Measurements from ENCODE around the gene KCNMA1.
"Not testable (repeated sequence)": the region's sequence is repeated elsewhere in the genome, so short reads cannot be mapped to it uniquely, and the experiment has no call there.

The KCNMA1 gene

DNA sequence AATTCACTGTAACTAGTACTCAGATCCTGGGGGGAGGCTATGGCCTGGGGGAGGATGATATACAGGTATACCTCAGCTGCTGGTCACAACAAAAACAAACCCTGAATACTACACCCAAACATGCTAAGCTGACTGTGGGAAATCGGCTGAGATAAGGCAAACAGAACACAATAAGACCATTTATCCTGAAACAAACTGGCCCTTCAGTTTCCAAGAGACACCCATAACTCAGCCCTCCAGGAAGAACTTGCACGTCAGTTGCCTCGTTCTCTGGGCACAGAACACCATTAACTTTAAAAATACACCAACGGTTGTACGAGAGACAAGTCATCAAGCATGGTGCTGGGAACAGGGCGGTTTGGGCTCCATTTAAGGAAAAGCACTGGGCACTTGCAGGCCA, 24.1 kb upstream of the KCNMA1 start:
- DNase-seq (ENCODE audit: low read depth) = no peak

DNA sequence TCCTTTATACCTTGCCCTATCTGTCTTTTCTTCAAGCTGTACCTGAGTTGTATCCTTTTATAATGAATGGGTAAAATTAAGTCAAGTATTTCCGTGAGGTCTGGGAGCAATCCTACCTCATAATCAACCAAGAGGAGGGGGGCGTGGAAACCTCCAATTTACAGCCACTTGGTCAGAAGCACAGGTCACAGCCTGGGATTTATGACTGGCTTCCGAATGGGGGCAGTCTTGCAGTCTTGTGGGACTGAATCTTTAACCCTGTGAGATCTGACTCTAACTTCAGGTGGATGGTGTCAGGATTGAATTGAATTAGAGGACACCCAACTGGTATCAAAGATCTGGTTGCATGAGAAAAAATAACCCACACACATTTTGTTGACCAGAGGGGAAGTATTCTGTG, 23.5 kb upstream of the KCNMA1 start:
- no peak for DNase-seq (ENCODE audit: low read depth)

DNA sequence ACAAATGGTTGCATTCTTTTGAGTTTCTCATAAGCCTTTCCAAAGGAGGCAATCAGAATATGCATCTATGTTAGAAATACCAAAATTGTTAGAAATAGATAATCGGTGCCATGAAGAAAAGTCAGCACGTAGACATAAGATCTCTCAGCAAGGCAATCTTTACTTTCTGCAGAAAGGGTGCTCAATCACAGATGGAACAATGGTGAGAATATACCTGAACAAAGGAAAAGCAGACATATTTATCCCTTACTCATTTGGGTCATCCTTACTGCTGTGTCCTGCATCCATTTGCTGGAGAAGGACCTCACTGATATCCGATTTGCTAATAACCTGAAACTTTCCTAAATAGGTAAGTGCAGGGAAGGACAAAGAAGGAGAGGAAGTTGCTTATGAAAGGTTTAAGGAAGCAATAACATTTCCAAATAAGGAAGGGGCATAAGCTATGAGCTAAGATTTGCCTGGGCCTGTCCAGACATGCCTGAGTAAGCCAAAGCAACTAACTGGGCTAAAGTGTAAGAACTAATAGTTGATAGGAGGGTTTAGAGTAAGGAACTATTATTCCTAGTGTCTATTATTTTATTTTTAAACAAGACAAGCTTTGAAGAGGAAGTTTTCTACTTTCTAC, 21.6 kb upstream of the KCNMA1 start:
- DNase-seq (ENCODE audit: low read depth) = not testable (repeated sequence)

DNA sequence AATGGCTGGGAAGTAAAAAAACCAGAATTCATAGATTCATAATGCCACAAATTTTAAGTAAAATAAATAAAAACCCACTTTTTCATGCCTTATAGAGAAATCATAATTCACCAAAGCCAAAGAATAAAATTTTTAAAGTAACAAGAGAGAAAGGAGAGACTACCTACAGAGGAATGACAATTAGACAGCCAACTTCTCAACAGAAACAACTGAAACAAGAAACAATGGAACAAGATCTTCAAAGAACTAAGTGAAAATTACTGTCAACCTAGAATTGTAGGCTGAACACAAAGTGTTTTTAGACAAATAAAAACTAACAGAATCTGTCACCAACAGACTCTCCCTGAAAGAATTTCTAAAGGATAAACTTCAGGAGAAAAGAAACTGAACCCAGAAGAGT, 15.6 kb upstream of the KCNMA1 start:
- DNase-seq (ENCODE audit: low read depth) = no peak

DNA sequence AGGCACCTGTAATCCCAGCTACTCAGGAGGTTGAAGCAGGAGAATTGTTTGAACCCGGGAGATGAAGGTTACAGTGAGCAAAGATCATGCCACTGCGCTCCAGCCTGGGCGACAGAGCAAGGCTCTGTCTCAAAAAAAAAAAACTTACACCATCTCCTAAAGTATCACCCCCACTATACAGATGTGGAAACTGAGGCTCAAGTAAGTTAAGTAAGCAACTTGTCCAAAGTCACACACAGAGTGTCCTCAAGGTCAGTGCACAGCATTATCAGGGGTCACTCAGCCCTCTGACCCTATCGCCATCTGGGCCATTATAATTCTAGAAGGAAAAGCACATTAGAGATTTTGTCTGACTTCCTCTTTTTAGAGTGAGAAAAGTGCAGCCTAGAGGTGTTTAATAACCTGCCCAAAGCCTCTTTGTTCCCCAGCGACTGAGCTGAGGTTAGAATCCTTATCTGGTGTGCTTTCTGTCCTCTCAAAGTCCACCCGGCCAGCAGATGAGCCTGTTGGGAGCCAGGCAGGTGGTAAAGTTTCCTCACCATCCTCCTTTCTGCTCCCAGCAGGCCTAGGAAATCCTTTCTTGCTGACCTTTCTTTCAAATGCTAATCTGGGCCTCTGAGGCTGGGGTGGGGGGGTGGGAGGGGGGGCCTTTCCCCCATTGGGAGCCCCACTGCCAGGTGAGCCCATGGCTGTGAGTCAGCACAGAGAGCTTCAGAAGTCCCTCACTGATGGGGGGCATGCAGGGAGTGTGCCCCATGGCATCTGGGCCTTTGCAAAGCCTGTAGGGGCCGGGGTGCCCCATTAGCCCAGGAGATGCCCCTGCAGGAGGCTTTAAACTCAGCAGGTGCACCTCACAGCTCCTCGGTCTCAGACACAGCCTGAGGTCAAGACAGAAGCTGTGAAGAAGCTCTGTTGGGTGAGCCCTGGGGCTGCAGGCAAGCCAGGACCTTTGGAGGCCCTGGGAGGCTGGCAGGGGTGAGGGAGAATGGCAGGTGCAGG, 12.0 kb upstream of the KCNMA1 start:
- no peak for DNase-seq (ENCODE audit: low read depth)

DNA sequence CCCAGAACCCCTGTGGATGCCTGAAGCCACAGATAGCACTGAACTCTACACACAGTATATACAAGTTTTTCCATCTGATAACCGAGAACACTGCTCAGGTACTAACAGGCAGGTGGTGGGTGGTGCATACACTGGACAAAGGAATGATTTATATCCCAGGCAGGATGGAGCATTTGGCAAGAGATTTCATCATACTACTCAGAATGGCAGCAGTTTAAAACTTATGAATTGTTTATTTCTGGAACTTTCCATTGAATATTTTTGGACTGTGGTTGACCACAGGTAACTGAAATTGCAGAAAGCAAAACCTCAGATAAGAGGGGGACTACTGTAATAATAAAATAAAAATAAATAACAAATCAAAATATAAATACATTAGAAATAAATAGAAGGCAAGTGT, 10.9 kb upstream of the KCNMA1 start:
- DNase-seq (ENCODE audit: low read depth) = no peak

DNA sequence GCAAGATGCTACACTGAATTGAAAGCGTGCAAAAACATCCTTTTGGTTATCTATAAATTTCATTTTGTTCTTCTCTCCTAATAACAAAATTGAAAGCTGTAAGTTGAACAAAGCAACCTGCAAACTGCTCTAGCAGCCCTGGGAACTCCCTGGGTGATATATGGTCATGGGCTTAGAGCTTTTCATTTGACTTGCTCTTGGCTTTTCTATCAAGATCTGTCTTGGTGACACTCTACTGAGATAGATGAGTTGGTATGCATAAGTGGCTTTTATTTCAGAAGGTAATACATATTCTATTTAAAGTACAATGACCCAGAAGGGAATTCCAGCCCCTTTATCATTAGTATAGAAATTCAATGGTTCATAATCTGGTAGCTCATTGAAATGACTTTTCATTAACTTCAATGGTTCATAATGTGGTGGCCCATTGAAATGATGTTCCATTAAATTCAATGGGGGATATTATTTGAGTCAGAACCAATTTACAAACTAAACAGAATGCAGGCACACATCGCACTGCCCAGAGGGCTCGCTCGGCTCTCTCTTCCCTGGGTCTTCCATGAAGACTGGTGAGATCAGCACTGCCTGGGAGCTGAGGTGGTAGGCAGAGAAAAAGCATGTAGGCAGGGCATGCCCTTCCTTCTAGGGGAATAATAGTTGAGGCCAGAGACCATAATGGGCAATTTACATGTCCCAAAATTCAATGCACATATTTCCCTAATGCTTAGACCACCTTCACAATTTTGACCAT, 10.1 kb upstream of the KCNMA1 start:
- no peak for DNase-seq (ENCODE audit: low read depth)

DNA sequence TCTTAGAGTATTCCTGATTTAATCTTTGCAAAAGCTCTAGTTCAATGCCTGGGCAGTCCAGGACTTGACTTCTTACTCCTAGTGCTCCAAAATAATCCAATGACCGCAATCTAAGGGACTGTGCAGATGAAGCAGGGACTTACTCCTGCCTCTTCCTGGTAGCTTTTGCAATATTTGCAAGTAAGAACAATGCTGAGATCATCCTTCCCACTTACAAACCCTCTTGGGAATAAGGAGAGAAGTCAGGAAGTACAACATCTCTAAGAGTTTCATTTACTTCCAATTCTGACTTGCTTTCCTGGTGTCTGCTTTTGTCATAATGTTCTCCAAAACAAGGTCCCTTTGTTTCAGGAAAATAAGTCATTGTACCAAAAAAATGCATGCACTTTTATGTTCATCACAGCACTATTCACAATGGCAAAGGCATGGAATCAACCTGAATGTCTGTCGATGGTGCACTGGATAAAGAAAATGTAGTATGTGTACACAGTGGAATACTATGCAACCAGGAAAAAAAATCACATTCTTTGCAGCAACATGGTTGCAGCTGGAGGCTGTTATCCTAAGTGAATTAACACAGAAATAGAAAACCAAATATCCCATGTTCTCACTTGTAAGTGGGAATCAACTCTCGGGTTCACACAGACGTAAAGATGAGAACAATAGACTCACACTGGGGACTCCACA, 7.1 kb upstream of the KCNMA1 start:
- DNase-seq (ENCODE audit: low read depth) = no peak

DNA sequence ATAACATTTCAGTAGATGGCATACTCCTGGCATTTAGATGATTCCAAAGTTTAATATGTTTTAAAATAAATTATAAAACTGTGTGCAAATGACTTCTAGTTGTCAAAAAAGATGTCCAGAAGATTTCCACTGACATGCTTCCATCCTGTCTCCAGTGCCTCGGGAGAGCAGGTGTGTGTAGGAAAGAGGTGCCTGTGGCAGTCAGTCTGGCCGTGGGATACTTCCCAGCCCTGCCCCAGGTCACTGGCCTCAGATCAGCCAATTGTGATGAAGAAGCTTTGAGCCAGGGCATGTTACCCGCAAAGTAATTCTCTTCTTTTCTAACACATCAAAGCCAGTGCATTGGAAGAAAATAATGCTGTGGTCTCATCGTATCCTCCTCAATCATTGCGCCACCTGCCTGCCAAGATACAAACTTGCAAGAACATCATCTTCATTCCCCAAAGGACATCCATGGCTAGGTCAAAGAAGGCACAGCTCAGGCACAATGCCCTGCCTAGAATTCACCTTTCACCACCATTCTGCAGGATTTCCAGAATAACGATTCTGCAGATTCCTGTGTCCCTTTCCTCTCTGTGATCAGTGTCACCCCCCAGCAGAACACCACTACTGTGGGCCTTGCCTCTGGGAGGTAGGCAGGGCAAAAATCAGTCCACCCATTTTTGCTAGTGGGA, 6.3 kb upstream of the KCNMA1 start:
- DNase-seq (ENCODE audit: low read depth) = no peak

DNA sequence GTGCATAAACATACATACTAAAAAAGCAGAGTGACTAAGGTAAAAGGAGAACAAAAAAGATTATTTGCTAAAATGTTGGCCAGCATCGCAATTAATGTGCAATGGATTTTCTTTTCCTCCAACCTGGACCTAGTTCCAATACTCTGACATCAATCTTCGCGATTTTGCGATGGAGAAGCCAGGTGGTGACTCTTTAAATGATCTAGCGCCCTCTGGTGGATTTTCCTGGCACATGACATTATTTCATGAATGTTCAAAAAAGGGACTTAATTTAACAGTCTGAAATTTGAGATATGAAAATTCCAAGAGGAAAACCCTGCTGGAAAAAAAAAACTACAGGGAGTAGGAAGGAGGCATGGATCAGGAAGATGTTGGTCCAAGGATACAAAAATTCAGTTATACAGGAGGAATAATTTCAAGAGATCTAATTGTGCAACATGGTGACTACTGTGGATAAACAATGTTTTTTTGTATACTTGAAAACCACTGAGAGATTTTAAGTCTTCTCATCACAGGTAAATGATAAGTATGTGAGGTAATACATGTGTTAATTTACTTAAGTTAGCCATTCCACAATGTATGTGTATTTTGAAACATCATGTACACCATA, 4.3 kb upstream of the KCNMA1 start:
- no peak for DNase-seq (ENCODE audit: low read depth)

DNA sequence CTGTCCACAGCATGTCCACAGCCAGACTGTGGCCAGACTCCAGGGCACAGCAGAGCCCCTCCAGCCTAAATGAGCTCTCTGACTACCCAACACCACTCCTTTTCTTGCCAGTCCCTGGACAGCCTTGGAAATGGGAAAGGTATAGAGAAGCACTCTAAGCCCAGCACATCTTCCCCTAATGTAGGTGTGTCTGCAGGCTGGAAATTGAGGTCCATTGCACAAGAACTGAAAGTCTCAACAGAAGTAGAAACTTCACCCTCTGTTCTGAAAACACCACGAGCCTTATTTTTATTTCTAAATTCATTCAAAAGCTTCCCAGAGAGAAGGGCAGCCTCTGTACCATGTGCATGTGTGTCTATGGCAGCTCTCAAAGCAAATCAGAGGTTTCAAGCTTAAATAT, 3.7 kb upstream of the KCNMA1 start:
- no peak for DNase-seq (ENCODE audit: low read depth)

DNA sequence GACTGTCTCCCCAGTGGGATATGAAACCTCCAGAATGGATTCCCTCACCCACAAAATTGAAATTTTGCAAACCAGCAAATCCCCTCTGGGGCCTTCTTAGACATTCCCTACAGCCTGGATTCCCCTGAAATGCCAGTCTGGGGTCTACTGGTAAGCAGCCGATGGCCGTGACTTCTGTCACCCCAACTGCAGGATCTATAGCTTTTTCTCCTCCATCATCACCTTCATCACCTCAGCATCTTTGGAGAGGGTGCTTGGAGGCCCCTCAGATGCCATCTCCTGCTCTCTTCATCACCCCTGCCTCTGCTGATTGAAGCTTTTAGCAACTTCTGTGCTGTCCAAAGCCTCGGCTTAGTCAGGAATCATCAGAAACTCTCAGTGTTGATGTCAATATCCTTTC, 2.6 kb upstream of the KCNMA1 start:
- DNase-seq (ENCODE audit: low read depth) = no peak

DNA sequence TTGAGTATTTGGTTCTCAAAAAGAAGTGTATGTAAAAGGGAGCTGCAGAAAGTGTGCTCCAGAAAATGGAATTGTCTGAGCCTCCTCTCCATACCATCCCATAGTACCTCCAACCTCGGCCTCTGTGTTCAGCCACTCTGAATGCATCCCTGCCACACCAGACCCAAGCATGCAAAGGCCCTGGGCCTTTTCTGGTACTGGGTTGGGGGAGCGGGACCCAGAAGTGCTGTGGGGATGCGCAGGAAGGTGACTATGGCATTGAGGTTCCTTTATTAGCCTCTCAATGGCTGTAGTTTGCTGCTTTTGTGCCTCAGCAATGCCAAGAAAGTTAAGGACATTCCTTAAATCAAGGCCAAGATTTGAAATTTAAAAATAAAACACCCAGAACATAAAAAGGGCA, 2.1 kb upstream of the KCNMA1 start:
- no peak for DNase-seq (ENCODE audit: low read depth)

DNA sequence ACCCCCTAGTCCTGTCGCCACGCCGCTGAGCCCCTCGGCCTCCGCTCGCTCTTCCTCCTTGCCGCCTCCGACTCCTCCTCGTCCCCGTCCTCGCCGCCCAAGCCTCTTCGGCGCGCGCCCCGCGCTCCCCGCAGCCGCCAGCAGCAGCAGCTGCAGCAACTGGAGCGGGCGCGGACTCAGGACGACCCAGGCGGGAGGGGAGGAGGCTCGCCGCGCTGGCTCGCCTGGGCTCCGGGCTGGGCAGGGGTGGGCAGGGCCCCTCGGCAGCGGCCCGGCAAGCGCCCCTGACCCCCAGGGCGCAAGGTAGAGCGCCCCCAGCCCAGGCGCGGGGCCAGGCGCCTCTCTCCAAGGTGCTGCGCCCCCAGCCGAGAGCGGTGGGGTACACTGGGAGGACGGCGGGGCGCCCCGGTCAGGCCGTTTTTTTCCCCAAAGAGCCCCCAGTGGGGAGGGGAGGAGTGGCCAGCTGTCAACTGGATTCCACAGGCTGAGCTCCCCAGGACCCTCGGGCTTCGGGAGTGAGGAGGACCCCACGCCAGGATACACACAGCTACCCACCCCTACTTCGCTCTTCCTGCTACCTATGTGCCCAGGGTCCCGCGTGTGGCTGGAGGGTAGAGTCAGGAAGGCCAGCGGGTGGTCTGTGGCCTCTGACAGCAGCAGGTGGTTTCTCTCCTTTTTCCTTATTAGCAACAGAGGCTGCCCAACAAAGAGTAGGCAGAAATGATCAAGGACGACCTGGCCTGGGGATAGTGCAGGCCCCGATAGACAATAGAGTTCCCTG, 903 bp upstream of the KCNMA1 start:
- no peak for DNase-seq (ENCODE audit: low read depth)

DNA sequence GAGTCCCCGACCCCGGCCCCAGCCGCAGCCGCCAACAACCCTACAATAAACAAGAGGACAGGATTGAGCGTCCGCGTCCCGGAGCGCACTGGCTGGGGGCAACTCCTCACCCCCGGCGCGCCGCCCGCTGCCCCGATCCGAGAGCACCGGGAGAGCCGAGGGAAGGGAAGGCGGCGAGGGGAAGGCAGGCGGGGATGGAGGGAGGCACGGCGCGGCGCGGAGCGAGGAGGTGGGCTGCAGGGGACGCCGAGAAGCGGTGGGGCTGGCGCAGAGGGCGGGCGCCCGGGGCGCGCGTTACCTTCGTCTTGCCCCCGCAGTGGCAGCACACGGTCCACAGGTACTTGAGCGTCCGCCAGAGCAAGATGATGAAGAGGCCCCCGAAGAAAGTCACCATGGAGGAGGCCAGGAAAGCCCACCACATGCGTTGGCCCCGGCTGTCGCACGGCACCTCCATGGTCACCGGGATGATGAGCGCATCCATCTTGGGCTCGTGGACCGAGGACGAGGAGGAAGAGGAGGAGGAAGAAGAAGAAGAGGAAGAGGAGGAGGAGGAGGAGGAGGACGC, 559 bp downstream of the KCNMA1 start:
- no peak for DNase-seq (ENCODE audit: low read depth)

DNA sequence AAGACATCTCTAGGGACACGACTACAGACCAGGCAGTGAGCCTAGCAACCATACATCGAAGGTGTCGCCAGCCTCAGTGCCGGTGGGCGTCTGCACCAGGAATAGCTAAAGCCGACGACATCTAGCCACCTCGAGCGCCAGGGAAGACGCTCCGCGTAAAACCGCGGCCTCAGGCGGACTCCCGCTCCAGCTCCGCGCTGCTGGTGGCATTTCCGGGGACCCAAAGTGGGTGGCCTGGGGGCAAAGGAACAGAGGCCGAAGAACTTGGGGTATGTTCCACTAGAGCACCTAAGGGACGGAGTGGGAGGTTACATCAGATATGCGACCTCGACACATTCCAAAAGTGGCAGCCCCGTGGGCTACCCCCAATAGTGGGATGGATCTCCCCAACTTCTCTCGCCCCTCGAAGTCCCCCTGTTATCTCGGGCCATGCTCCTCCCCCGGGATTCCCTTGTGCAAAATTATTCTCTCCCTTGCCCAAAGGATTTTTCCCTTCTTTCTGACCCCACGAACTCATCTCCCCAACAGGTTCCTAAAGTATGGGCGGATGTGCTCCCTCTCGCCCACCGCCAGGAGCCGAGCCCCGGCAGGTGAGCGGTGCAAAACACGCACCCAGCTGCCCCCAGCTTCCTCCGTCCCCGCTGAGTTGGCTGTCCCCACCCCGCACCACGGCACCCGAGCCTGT, 1.2 kb downstream of the KCNMA1 start:
- DNase-seq (ENCODE audit: low read depth) = no peak

DNA sequence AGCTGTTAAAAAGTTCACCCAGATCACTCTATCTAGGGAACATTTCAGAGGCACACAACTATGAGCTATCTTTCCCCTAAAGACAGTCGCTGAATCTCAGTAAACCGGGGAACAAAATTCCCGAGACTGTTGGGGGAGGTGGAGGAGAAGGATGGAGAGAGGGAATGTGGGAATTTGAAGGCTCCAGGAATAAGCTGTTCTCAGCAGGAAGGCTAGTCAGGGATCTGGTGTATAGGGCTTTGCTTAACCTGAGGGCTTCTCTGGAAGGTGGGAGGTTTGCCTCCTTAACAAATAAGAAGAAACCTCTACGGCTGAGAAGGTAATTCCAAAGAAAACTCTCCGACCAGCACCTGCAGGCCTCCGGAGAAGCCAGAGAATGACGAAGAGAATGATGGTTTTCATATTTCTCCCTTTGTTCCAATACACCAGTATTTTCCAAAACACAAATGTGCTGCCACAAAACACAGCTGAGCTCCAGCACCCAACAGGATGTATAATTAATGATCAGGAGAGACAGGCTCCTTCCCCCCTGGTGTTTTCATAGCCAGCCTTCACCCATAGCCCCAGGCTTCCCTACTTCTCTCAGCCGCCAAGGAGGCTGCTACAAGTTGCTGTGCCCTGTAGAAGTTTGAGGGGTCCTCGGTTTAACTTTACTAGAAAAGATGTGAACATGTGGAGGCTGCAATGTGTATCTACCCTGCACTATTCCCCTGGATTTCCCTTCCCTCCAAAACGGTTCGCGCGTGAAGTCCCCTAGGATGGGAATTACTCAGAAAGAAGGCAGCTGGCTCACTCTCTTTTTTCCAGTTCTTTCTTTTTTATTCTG, 2.0 kb downstream of the KCNMA1 start:
- no peak for DNase-seq (ENCODE audit: low read depth)

DNA sequence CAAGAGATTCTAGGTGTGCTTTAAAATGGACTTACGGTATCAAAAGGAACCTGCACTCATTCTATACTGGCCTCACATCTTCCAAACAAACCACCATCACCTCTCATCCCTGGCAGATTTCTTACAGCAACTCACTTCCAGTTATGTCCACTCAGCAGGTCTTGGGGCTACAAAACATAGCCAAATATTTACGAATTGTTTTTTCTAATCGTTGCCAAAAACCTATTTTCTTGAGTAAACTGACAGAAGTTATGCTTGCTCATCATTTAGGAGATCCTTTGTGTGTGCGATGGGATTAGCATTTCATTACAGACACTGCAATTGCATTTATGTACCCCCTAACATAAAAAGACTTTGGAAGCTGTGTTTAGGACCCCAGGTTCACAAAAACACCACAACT, 2.7 kb downstream of the KCNMA1 start:
- no peak for DNase-seq (ENCODE audit: low read depth)

DNA sequence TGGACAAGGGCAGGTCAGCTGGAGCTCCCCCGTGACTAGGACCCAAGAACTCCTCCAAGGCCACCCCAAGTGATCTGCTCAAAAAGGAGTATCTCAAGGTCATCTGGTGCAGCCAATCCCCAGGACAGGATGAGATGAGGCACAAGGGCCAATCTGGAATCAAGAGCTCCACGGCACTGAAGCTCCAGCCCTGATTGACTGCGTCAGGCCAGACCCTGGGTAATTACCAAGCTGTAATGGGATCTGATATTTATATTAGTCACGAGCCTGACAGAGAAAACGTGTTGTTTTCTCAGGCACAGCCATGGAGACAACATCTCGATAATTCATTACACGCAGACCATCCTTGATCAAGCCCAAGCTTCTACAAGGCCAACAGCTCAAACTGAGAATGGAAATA, 4.2 kb downstream of the KCNMA1 start:
- no peak for DNase-seq (ENCODE audit: low read depth)

Data from activated T-helper 1 cell treated with Interleukin-2 at 50 U/mL for 16 hours (primary cell).